Measurements from ENCODE around the gene SUGP2.
"Not testable (repeated sequence)": the region's sequence is repeated elsewhere in the genome, so short reads cannot be mapped to it uniquely, and the experiment has no call there.

Gene SUGP2

GRCh38 chr19:18987456-18987855, 45.9 kb downstream of the SUGP2 start:
- DNase-seq: no peak

- no peak for DNase-seq
These were observed 48.1 kb downstream of the SUGP2 start for GRCh38 chr19:18985257-18985656.

GRCh38 chr19:18984251-18984650, 49.1 kb downstream of the SUGP2 start:
- DNase-seq: no peak

- no peak for DNase-seq
These were observed 50.6 kb downstream of the SUGP2 start for GRCh38 chr19:18982669-18983068.

- no peak for DNase-seq
These were observed 52.8 kb downstream of the SUGP2 start for GRCh38 chr19:18980432-18981020.

- DNase-seq: no peak
These were observed 54.7 kb downstream of the SUGP2 start for GRCh38 chr19:18978616-18979015.

- DNase-seq: no peak
These were observed 57.4 kb downstream of the SUGP2 start for GRCh38 chr19:18975869-18976268.

- no peak for DNase-seq
These were observed 58.3 kb downstream of the SUGP2 start for GRCh38 chr19:18975011-18975410.

- DNase-seq: no peak
These were observed 60.5 kb downstream of the SUGP2 start for GRCh38 chr19:18972851-18973250.

GRCh38 chr19:18972301-18972811, 61.0 kb downstream of the SUGP2 start:
- no peak for DNase-seq

GRCh38 chr19:18969931-18970659, 63.2 kb downstream of the SUGP2 start:
- DNase-seq: no peak

GRCh38 chr19:18967358-18968146, 65.8 kb downstream of the SUGP2 start:
- no peak for DNase-seq

- no peak for DNase-seq
These were observed 67.0 kb downstream of the SUGP2 start for GRCh38 chr19:18966307-18966706.

- DNase-seq: no peak
These were observed 69.2 kb downstream of the SUGP2 start for GRCh38 chr19:18964121-18964520.

GRCh38 chr19:18961767-18962620, 71.3 kb downstream of the SUGP2 start:
- no peak for DNase-seq

- DNase-seq: no peak
These were observed 72.9 kb downstream of the SUGP2 start for GRCh38 chr19:18960370-18960769.

GRCh38 chr19:18955042-18955441, 78.3 kb downstream of the SUGP2 start:
- no peak for DNase-seq

- DNase-seq: no peak
These were observed 79.2 kb downstream of the SUGP2 start for GRCh38 chr19:18954094-18954493.

- not testable (repeated sequence) for DNase-seq
These were observed 80.8 kb downstream of the SUGP2 start for GRCh38 chr19:18952364-18953003.

- DNase-seq: no peak
These were observed 81.5 kb downstream of the SUGP2 start for GRCh38 chr19:18951721-18952281.

GRCh38 chr19:18949858-18950257, 83.5 kb downstream of the SUGP2 start:
- no peak for DNase-seq

GRCh38 chr19:18948976-18949356, 84.4 kb downstream of the SUGP2 start:
- DNase-seq: no peak
